ENCODE data around the gene GGN. TPM values are rescaled to one million over a fixed set of nuclear protein-coding genes. Genes with fewer than 3 reads are reported as not detected.

The GGN gene
- polyA plus RNA-seq, 1 donor (not counting 4 experiments of a cell fraction or from before 2014, with no cell fraction given): not detected

DNA sequence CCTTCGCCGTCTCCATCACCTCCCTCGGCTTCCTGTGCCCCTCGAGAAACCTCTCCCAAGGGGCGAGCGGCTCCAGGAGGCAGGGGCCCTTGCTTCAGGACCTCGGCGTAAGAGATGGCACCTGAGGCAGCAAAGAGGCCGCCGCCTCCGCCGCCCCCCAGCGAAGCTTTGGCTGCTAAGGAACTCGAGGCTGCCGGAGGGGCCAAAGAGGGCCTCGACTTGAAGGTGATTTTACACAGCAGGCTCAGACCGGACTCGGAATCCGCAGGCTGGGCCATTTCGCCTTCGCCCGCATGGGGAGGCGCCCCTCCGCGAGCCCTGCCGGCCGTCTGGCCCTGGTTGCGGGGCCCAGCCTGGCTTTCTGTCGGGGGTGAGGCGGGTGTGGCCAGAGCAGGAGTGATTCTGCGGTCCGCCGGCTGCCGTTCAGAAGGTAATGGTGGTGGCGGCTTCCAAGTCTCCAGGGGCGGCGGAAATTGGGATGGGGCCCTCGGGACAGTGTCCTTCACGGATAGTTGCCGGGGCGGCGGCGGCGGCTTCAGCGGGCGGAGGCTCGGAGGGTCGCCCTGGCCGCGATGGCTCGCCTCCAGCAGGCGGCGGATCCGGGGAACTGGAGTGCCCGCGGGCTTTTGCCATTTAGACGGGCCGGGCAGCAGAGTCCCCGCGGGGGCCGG is 1.4 kb downstream of the GGN start:
- peaks cover 5% of the 10 kb centered on the region for H3K9me1 ChIP-seq (ENCODE audit: control insufficient read depth, extremely low read depth, insufficient read depth, low read length)
- H3K27ac ChIP-seq (ENCODE audit: control insufficient read depth, insufficient read depth, low read length): no peak overlapping the region
- no peaks in the 10 kb centered on the region for H3K9me3 ChIP-seq (ENCODE audit: control insufficient read depth, low read depth, low read length)
- FAIRE-seq (no peak), DNase-seq (ENCODE audit: low read depth, low spot score) (no peak)
- H3K27me3 ChIP-seq (ENCODE audit: control insufficient read depth, extremely low read depth, insufficient read depth, low read length): no peaks in the 10 kb centered on the region
- peak overlapping the region in 1 of 3 experiments; percentile 74 for H3K4me3 ChIP-seq (ENCODE audit: control insufficient read depth in 2 of 3, extremely low read depth in 1 of 3, insufficient read depth in 2 of 3, low read depth in 1 of 3, low read length in 3 of 3)
- peaks cover 21% of the 10 kb centered on the region for H3K4me1 ChIP-seq (ENCODE audit: control insufficient read depth, extremely low read depth, insufficient read depth, low read length)
- peaks cover 11 to 30% of the 10 kb centered on the region in 2 experiments for H3K36me3 ChIP-seq (ENCODE audit: control insufficient read depth in 2 of 2, extremely low read depth in 1 of 2, insufficient read depth in 2 of 2, low read length in 2 of 2)
- peaks cover 4% of the 10 kb centered on the region for H3K79me2 ChIP-seq (ENCODE audit: control insufficient read depth, insufficient read depth, low read length)
- H3K4me2 ChIP-seq (ENCODE audit: control insufficient read depth, extremely low read depth, insufficient read depth, low read depth, low read length): peak overlapping the region; percentile 95
- no peak overlapping the region for H2AFZ ChIP-seq (ENCODE audit: control insufficient read depth, low read length)
- peaks cover 9% of the 10 kb centered on the region for H4K20me1 ChIP-seq (ENCODE audit: control insufficient read depth, extremely low read depth, insufficient read depth, low read length)
- dilution Hi-C loops (cut with MboI; ENCODE audit: extremely low pct_ligation_motif_present, low sequenced_read_pairs): no loop called here
- TF ChIP-seq EZH2 (IDR thresholded peaks at IDR 0.05; ENCODE audit: low read length): no peak
- no peak overlapping the region for H3K9ac ChIP-seq (ENCODE audit: control insufficient read depth, extremely low read depth, insufficient read depth, low read length)

GRCh38 chr19:38385804-38386257 is 2.0 kb downstream of the GGN start:
- H2AFZ ChIP-seq (ENCODE audit: control insufficient read depth, low read length): no peak overlapping the region
- TF ChIP-seq EZH2 (IDR thresholded peaks at IDR 0.05; ENCODE audit: low read length): no peak
- TF ChIP-seq, protein P1, sequence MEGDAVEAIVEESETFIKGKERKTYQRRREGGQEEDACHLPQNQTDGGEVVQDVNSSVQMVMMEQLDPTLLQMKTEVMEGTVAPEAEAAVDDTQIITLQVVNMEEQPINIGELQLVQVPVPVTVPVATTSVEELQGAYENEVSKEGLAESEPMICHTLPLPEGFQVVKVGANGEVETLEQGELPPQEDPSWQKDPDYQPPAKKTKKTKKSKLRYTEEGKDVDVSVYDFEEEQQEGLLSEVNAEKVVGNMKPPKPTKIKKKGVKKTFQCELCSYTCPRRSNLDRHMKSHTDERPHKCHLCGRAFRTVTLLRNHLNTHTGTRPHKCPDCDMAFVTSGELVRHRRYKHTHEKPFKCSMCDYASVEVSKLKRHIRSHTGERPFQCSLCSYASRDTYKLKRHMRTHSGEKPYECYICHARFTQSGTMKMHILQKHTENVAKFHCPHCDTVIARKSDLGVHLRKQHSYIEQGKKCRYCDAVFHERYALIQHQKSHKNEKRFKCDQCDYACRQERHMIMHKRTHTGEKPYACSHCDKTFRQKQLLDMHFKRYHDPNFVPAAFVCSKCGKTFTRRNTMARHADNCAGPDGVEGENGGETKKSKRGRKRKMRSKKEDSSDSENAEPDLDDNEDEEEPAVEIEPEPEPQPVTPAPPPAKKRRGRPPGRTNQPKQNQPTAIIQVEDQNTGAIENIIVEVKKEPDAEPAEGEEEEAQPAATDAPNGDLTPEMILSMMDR (optimal IDR thresholded peaks at IDR 0.05 in 1 of 3, IDR thresholded peaks at IDR 0.05 in 1 of 3, conservative IDR thresholded peaks at IDR 0.05 in 1 of 3; ENCODE audit: extremely low read depth in 1 of 3, insufficient read depth in 2 of 3, low read length in 3 of 3): no peak
- H3K4me2 ChIP-seq (ENCODE audit: control insufficient read depth, extremely low read depth, insufficient read depth, low read depth, low read length): no peak overlapping the region
- dilution Hi-C loops (cut with MboI; ENCODE audit: extremely low pct_ligation_motif_present, low sequenced_read_pairs): no loop called here
- no peak for FAIRE-seq
- no peaks in the 10 kb centered on the region for H3K27me3 ChIP-seq (ENCODE audit: control insufficient read depth, extremely low read depth, insufficient read depth, low read length)
- peaks cover 7% of the 10 kb centered on the region for H3K79me2 ChIP-seq (ENCODE audit: control insufficient read depth, insufficient read depth, low read length)
- H3K4me3 ChIP-seq (ENCODE audit: control insufficient read depth in 2 of 3, extremely low read depth in 1 of 3, insufficient read depth in 2 of 3, low read depth in 1 of 3, low read length in 3 of 3): no peak overlapping the region
- H3K36me3 ChIP-seq (ENCODE audit: control insufficient read depth in 2 of 2, extremely low read depth in 1 of 2, insufficient read depth in 2 of 2, low read length in 2 of 2): peaks cover 12 to 36% of the 10 kb centered on the region in 2 experiments
- peaks cover 21% of the 10 kb centered on the region for H3K4me1 ChIP-seq (ENCODE audit: control insufficient read depth, extremely low read depth, insufficient read depth, low read length)
- H3K9ac ChIP-seq (ENCODE audit: control insufficient read depth, extremely low read depth, insufficient read depth, low read length): no peak overlapping the region
- H3K9me3 ChIP-seq (ENCODE audit: control insufficient read depth, low read depth, low read length): no peaks in the 10 kb centered on the region
- no peak for DNase-seq (ENCODE audit: low read depth, low spot score)
- peaks cover 14% of the 10 kb centered on the region for H4K20me1 ChIP-seq (ENCODE audit: control insufficient read depth, extremely low read depth, insufficient read depth, low read length)
- H3K9me1 ChIP-seq (ENCODE audit: control insufficient read depth, extremely low read depth, insufficient read depth, low read length): peaks cover 6% of the 10 kb centered on the region
- H3K27ac ChIP-seq (ENCODE audit: control insufficient read depth, insufficient read depth, low read length): no peak overlapping the region
